DND-41 (cell line): ENCODE data around the gene PIGS.

ENCODE experiments used
- ATAC-seq: fragments of 200-7000 bp; cut with Tn5 transposase; 3 replicates; pipeline ENCODE4 v1.9.1; 2021; ENCODE audit warnings: low read depth; ENCODE audit not compliant: insufficient read depth
- DNase-seq: peaks from one replicate; pipeline ENCODE4 v3.0.0-alpha.2; 2020
- H2AFZ ChIP-seq: 2 replicates; pipeline ENCODE4 v1.6.0; 2012; ENCODE audit warnings: low read depth, low read length
- H3K27ac ChIP-seq: 2 replicates; pipeline ENCODE4 v1.5.1; 2012; ENCODE audit warnings: low read length, inconsistent platforms
- H3K27me3 ChIP-seq: fragments of 200-600 bp; sonication (generic); 2 replicates; pipeline ENCODE4 v1.6.0; 2012; ENCODE audit warnings: low read length, mild to moderate bottlenecking, inconsistent platforms; ENCODE audit not compliant: insufficient read depth, poor library complexity
- H3K36me3 ChIP-seq: 2 replicates; pipeline ENCODE4 v1.5.1; 2012; ENCODE audit warnings: low read length, inconsistent platforms; ENCODE audit not compliant: insufficient read depth
- H3K4me1 ChIP-seq: 2 replicates; pipeline ENCODE4 v1.5.1; 2012; ENCODE audit warnings: mild to moderate bottlenecking, low read length; ENCODE audit not compliant: insufficient read depth
- H3K4me2 ChIP-seq: 2 replicates; pipeline ENCODE4 v1.6.0; 2012; ENCODE audit warnings: mild to moderate bottlenecking, moderate library complexity, low read length, inconsistent platforms; ENCODE audit not compliant: insufficient read depth
- H3K4me3 ChIP-seq, 2 experiments: fragments of 200-600 bp in 1 of 2; shearing (Covaris generic) in 1 of 2; 2 replicates each; pipeline ENCODE4 v1.5.1; 2012 to 2016; ENCODE audit warnings: inconsistent platforms in 2 of 2, low read length in 2 of 2, mild to moderate bottlenecking in 2 of 2, low read depth in 1 of 2, moderate library complexity in 1 of 2
- H3K79me2 ChIP-seq: 2 replicates; pipeline ENCODE4 v1.6.0; 2012; ENCODE audit warnings: low read length, inconsistent platforms; ENCODE audit not compliant: insufficient read depth
- H3K9ac ChIP-seq: 2 replicates; pipeline ENCODE4 v1.6.0; 2012; ENCODE audit warnings: low read depth, mild to moderate bottlenecking, inconsistent platforms, low read length, moderate library complexity
- H3K9me3 ChIP-seq: 2 replicates; pipeline ENCODE4 v1.5.1; 2012; ENCODE audit warnings: low read length, moderate library complexity, mild to moderate bottlenecking, inconsistent platforms; ENCODE audit not compliant: insufficient read depth, severe bottlenecking
- H4K20me1 ChIP-seq: 2 replicates; pipeline ENCODE4 v1.6.0; 2012; ENCODE audit warnings: low read length; ENCODE audit not compliant: insufficient read depth
- EZH2 ChIP-seq: IDR thresholded peaks from 3 replicates; pipeline ENCODE4 v1.6.1; 2012; ENCODE audit warnings: borderline replicate concordance, low read depth, mild to moderate bottlenecking, moderate library complexity, low read length, inconsistent platforms; ENCODE audit not compliant: severe bottlenecking
- TF ChIP-seq, protein P1 (sequence below): IDR thresholded peaks from 2 replicates; pipeline ENCODE4 v1.5.1; 2012; ENCODE audit warnings: borderline replicate concordance, low read length, moderate library complexity, mild to moderate bottlenecking; ENCODE audit not compliant: poor library complexity, severe bottlenecking; ENCODE audit errors: extremely low read depth

The PIGS gene

GRCh38 chr17:28526381-28526780 is 44.9 kb downstream of the PIGS start:
- Histone ChIP-seq H2AFZ (no peak overlapping the region), H3K27me3 (peaks cover 9% of the 10 kb centered on the region), H3K36me3 (no peaks in the 10 kb centered on the region), H3K27ac (no peak overlapping the region), H3K9ac (no peak overlapping the region), H3K4me1 (no peaks in the 10 kb centered on the region), H3K4me3 (no peak overlapping the region), H3K4me2 (no peak overlapping the region), H4K20me1 (no peaks in the 10 kb centered on the region; the same call in 1 of the 2 replicates), H3K9me3 (no peaks in the 10 kb centered on the region), H3K79me2 (no peaks in the 10 kb centered on the region)
- ATAC-seq = no peak
- DNase-seq = no peak
- no peak for TF ChIP-seq EZH2
- TF ChIP-seq, protein P1, sequence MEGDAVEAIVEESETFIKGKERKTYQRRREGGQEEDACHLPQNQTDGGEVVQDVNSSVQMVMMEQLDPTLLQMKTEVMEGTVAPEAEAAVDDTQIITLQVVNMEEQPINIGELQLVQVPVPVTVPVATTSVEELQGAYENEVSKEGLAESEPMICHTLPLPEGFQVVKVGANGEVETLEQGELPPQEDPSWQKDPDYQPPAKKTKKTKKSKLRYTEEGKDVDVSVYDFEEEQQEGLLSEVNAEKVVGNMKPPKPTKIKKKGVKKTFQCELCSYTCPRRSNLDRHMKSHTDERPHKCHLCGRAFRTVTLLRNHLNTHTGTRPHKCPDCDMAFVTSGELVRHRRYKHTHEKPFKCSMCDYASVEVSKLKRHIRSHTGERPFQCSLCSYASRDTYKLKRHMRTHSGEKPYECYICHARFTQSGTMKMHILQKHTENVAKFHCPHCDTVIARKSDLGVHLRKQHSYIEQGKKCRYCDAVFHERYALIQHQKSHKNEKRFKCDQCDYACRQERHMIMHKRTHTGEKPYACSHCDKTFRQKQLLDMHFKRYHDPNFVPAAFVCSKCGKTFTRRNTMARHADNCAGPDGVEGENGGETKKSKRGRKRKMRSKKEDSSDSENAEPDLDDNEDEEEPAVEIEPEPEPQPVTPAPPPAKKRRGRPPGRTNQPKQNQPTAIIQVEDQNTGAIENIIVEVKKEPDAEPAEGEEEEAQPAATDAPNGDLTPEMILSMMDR = no peak

DNA sequence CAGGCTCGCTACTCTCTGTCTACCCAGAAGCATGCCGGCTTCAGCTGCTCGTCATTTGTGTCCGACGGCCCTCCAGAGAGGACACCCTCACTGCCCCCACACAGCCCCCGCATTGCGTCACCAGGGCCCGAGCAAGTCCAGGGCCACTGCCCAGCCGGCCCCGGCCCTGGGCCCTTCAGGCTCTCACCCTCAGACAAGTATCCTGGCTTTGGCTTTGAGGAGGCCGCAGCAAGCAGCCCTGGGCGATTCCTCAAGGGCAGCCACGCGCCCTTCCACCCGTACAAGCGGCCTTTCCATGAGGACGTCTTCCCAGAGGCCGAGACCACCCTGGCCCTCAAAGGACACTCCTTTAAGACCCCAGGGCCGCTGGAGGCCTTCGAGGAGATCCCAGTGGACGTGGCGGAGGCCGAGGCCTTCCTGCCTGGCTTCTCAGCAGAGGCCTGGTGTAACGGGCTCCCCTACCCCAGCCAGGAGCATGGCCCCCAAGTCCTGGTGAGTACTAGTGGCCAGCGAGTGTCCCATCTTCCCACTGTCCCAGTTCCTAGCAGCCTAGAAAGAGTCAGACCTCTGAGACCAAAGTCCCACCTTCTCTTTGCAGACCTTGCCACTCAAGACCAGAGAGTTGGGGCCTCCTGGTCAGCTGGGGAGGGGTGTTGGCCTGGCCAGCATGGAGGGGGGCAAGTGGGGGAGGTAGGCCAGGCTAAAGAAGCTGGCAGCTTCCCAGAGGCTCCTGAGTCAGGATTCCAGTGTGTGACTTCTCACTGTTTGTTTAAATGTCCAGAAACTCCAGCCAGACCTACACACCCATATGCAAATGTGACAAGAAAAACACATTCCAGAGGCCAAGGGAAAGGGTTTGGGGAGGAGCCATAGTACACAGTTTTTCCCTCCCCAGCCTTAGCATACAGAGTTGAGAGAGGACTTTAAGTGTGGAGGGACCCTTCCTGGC is 46.6 kb downstream of the PIGS start:
- DNase-seq = no peak
- H3K9me3 ChIP-seq = no peaks in the 10 kb centered on the region
- no peaks in the 10 kb centered on the region for H3K79me2 ChIP-seq
- H3K36me3 ChIP-seq = no peaks in the 10 kb centered on the region
- TF ChIP-seq, protein P1 = no peak
- no peak for TF ChIP-seq EZH2
- H3K4me3 ChIP-seq = no peak overlapping the region
- no peak overlapping the region for H3K4me2 ChIP-seq
- no peak overlapping the region for H3K27ac ChIP-seq
- H3K9ac ChIP-seq = no peak overlapping the region
- no peak overlapping the region for H2AFZ ChIP-seq
- ATAC-seq = no peak
- peaks cover 4% of the 10 kb centered on the region for H3K27me3 ChIP-seq
- peaks cover under 1% of the 10 kb centered on the region; the same call in 1 of the 2 replicates for H3K4me1 ChIP-seq
- no peaks in the 10 kb centered on the region; the same call in 1 of the 2 replicates for H4K20me1 ChIP-seq

GRCh38 chr17:28523876-28524275 is 47.4 kb downstream of the PIGS start:
- Histone ChIP-seq H3K36me3 (no peaks in the 10 kb centered on the region), H3K79me2 (no peaks in the 10 kb centered on the region), H4K20me1 (no peaks in the 10 kb centered on the region; the same call in 1 of the 2 replicates), H3K9ac (no peak overlapping the region), H3K27me3 (peaks cover 4% of the 10 kb centered on the region), H3K9me3 (no peaks in the 10 kb centered on the region), H2AFZ (no peak overlapping the region), H3K4me2 (no peak overlapping the region), H3K4me1 (peaks cover 6% of the 10 kb centered on the region), H3K4me3 (no peak overlapping the region), H3K27ac (no peak overlapping the region)
- no peak for DNase-seq
- TF ChIP-seq, protein P1 = no peak
- TF ChIP-seq EZH2 = no peak
- no peak for ATAC-seq
